A549 (cell line): ENCODE measurements around the gene BBS4. TPM values are rescaled to one million over a fixed set of nuclear protein-coding genes. Genes with fewer than 3 reads are reported as not detected.
A peak's percentile ranks its signal among the peaks of the same experiment; 100 is the strongest.

Experiments used
- ATAC-seq, 2 experiments: fragments of 200-7000 bp in 1 of 2; fragments of >200 bp in 1 of 2; cut with Nextera tagmentation in 1 of 2; cut with Tn5 transposase in 1 of 2; 3 replicates each; pipeline versions ENCODE4 v1.8.0 to v1.9.1; 2018 to 2020; ENCODE audit warnings: mild to moderate bottlenecking in 1 of 2, moderate library complexity in 1 of 2
- CTCF ChIA-PET: fragments of 300-600 bp; sonication (Branson Sonifier 250); formaldehyde crosslinking; extraction: SDS; loops from one replicate; lab custom pipeline; 2021; ENCODE audit warnings: antibody characterized with exemption, inconsistent platforms; lab: Yijun Ruan, JAX
- POLR2A ChIA-PET: fragments of 350-600 bp; formaldehyde crosslinking; extraction: SDS; loops from one replicate; lab custom pipeline; 2021; ENCODE audit warnings: antibody characterized with exemption, inconsistent platforms; lab: Yijun Ruan, JAX
- DNase-seq, 2 experiments: peaks; one replicate each; pipeline versions ENCODE4 v3.0.0 to v3.0.0-alpha.2; 2011 to 2016; ENCODE audit warnings: low read depth in 1 of 2, low spot score in 1 of 2
- FAIRE-seq: peaks from 2 replicates; lab custom pipeline; 2011; peaks lifted over from hg19 to GRCh38; lab: Jason Lieb, UNC
- H3K27ac ChIP-seq, 2 experiments: fragments of >200 bp; sonication (Bioruptor Twin); formaldehyde crosslinking; 3 replicates each; pipeline ENCODE4 v1.5.1; 2016 to 2017
- H3K4me1 ChIP-seq: fragments of >200 bp; sonication (Bioruptor Twin); formaldehyde crosslinking; 3 replicates; pipeline ENCODE4 v1.6.1; 2016
- H3K4me2 ChIP-seq: fragments of >200 bp; sonication (Bioruptor Twin); formaldehyde crosslinking; 3 replicates; pipeline ENCODE4 v1.6.1; 2016
- H3K4me3 ChIP-seq: fragments of >200 bp; sonication (Bioruptor Twin); formaldehyde crosslinking; 3 replicates; pipeline ENCODE4 v1.5.1; 2016
- H3K9me3 ChIP-seq: fragments of >200 bp; sonication (Bioruptor Twin); formaldehyde crosslinking; 3 replicates; pipeline ENCODE4 v1.6.1; 2016
- ATOH8 ChIP-seq: fragments of 250-450 bp; sonication (Bioruptor Pico); IDR thresholded peaks from 2 replicates; pipeline ENCODE4 v1.5.0; 2020; ENCODE audit warnings: low read depth, mild to moderate bottlenecking, moderate library complexity
- BCL3 ChIP-seq: fragments of >200 bp; sonication (Bioruptor Twin); formaldehyde crosslinking; IDR thresholded peaks from 3 replicates; pipeline ENCODE4 v1.6.1; 2016
- BHLHE40 ChIP-seq: IDR thresholded peaks from 2 replicates; pipeline ENCODE4 v1.6.1; 2012; ENCODE audit warnings: low read depth, low read length, inconsistent platforms
- CBX8 ChIP-seq: fragments of 200-600 bp; sonication (generic); IDR thresholded peaks from 2 replicates; pipeline ENCODE4 v1.6.1; 2016
- CEBPB ChIP-seq, 2 experiments: fragments of >200 bp in 1 of 2; sonication (Bioruptor Twin) in 1 of 2; formaldehyde crosslinking in 1 of 2; IDR thresholded peaks; 2 replicates each; pipeline ENCODE4 v1.6.1; 2012 to 2016
- CHD4 ChIP-seq: fragments of 200-600 bp; sonication (generic); IDR thresholded peaks from 2 replicates; pipeline ENCODE4 v1.6.1; 2016; ENCODE audit warnings: antibody characterized with exemption, mild to moderate bottlenecking, borderline replicate concordance
- EP300 ChIP-seq, 2 experiments: fragments of >200 bp; sonication (Bioruptor Twin); formaldehyde crosslinking; IDR thresholded peaks; 2 replicates in 1 of 2; 3 replicates in 1 of 2; pipeline ENCODE4 v1.6.1; 2016 to 2017
- FOSB ChIP-seq: fragments of 250-450 bp; sonication (Bioruptor Pico); IDR thresholded peaks from 2 replicates; pipeline ENCODE4 v1.5.0; 2020; ENCODE audit warnings: mild to moderate bottlenecking, moderate library complexity
- FOXS1 ChIP-seq: fragments of 250-450 bp; sonication (Bioruptor Pico); IDR thresholded peaks from 2 replicates; pipeline ENCODE4 v1.5.0; 2020; ENCODE audit warnings: mild to moderate bottlenecking, moderate library complexity
- HEYL ChIP-seq: fragments of 250-450 bp; sonication (Bioruptor Pico); IDR thresholded peaks from 2 replicates; pipeline ENCODE4 v1.8.0; 2021; ENCODE audit warnings: mild to moderate bottlenecking, moderate library complexity
- HMGXB4 ChIP-seq: fragments of 250-450 bp; sonication (Bioruptor Pico); IDR thresholded peaks from 2 replicates; pipeline ENCODE4 v1.5.0; 2021; ENCODE audit warnings: mild to moderate bottlenecking, moderate library complexity, borderline replicate concordance
- HOXB13 ChIP-seq: fragments of 250-450 bp; sonication (Bioruptor Pico); IDR thresholded peaks from 2 replicates; pipeline ENCODE4 v1.5.0; 2020; ENCODE audit warnings: low read depth, mild to moderate bottlenecking, moderate library complexity
- HOXB5 ChIP-seq: fragments of 250-450 bp; sonication (Bioruptor Pico); IDR thresholded peaks from 2 replicates; pipeline ENCODE4 v1.5.0; 2020; ENCODE audit warnings: mild to moderate bottlenecking, moderate library complexity
- JUNB ChIP-seq: fragments of >200 bp; sonication (Bioruptor Twin); formaldehyde crosslinking; IDR thresholded peaks from 2 replicates; pipeline ENCODE4 v1.6.1; 2016
- KDM1A ChIP-seq: fragments of 200-600 bp; sonication (generic); IDR thresholded peaks from 2 replicates; pipeline ENCODE4 v1.6.1; 2016; ENCODE audit warnings: low read depth, mild to moderate bottlenecking
- KDM5A ChIP-seq: fragments of 200-600 bp; sonication (generic); IDR thresholded peaks from 2 replicates; pipeline ENCODE4 v1.6.1; 2016; ENCODE audit warnings: antibody characterized with exemption, mild to moderate bottlenecking
- MAFK ChIP-seq: fragments of 450-650 bp; IDR thresholded peaks from 2 replicates; pipeline ENCODE4 v1.6.1; 2014; ENCODE audit not compliant: partially characterized antibody
- MYC ChIP-seq: IDR thresholded peaks from 2 replicates; pipeline ENCODE4 v1.6.1; 2012; ENCODE audit warnings: mild to moderate bottlenecking, inconsistent platforms, low read length, improper control_type of control experiment, borderline replicate concordance
- NFE2L2 ChIP-seq: fragments of 150-350 bp; conservative IDR thresholded peaks from 2 replicates; pipeline ENCODE4 v1.6.1; 2014; ENCODE audit warnings: low read length
- NR3C1 ChIP-seq: fragments of >200 bp; sonication (Bioruptor Twin); formaldehyde crosslinking; IDR thresholded peaks from 3 replicates; pipeline ENCODE4 v1.6.1; 2017
- PHF8 ChIP-seq: fragments of 200-600 bp; sonication (generic); IDR thresholded peaks from 2 replicates; pipeline ENCODE4 v1.6.1; 2016; ENCODE audit warnings: low read depth, mild to moderate bottlenecking, antibody characterized with exemption, moderate library complexity, borderline replicate concordance
- POLR2A ChIP-seq: IDR thresholded peaks from 2 replicates; pipeline ENCODE4 v1.6.1; 2012; ENCODE audit warnings: mild to moderate bottlenecking, low read length
- POLR2AphosphoS2 ChIP-seq: conservative IDR thresholded peaks from 2 replicates; pipeline ENCODE4 v1.6.1; 2012; ENCODE audit warnings: low read length, improper control_type of control experiment, inconsistent platforms
- RAD21 ChIP-seq, 2 experiments: fragments of >200 bp in 1 of 2; sonication (Bioruptor Twin) in 1 of 2; formaldehyde crosslinking in 1 of 2; IDR thresholded peaks in 1 of 2; conservative IDR thresholded peaks in 1 of 2; 2 replicates in 1 of 2; 3 replicates in 1 of 2; pipeline ENCODE4 v1.6.1; 2012 to 2018; ENCODE audit warnings: inconsistent platforms in 1 of 2
- RARB ChIP-seq: fragments of 250-450 bp; sonication (Bioruptor Pico); IDR thresholded peaks from 2 replicates; pipeline ENCODE4 v1.8.0; 2021; ENCODE audit warnings: mild to moderate bottlenecking, moderate library complexity
- RNF2 ChIP-seq: fragments of 200-600 bp; sonication (generic); IDR thresholded peaks from 2 replicates; pipeline ENCODE4 v1.6.1; 2016; ENCODE audit warnings: low read depth, mild to moderate bottlenecking, antibody characterized with exemption, moderate library complexity, borderline replicate concordance
- USF2 ChIP-seq: fragments of 450-650 bp; IDR thresholded peaks from 2 replicates; pipeline ENCODE4 v1.6.1; 2014; ENCODE audit warnings: antibody characterized with exemption
- WGBS: methylation state at CpG from one replicate; pipeline ENCODE4 v1.1.6; 2017; ENCODE audit errors: missing lambda C conversion rate; 5-methylcytosine and 5-hydroxymethylcytosine counted together
- polyA plus RNA-seq, 4 experiments: library from polyadenylated mRNA; depleted of rRNA in 3 of 4; stranded (reverse); fragments of >200 nt; fragmentation: RNase III in 1 of 4; extraction: RNeasy Plus Mini Kit Qiagen cat#74134 plus additional on column Dnase treatment in 1 of 4; gene quantifications; 2 replicates in 3 of 4; 3 replicates in 1 of 4; pipeline ENCODE4 v1.2.3, GENCODE V29; 2011 to 2017

Gene BBS4
- polyA plus RNA-seq, 2 of the 4 experiments (the other 2 are of a cell fraction) = 22.6 to 40.4 TPM

- no peak for FAIRE-seq
- Histone ChIP-seq H3K4me1 (peaks cover 16% of the 10 kb centered on the region), H3K4me3 (peak overlapping the region; percentile 74), H3K4me2 (peak overlapping the region; percentile 94), H3K27ac (peak overlapping the region; percentile 86 to 93), H3K9me3 (no peaks in the 10 kb centered on the region)
- 31% methylated on average over 14 of the region's 14 CpGs for WGBS
- no peak for ATAC-seq
- no peak for TF ChIP-seq BCL3
- ChIA-PET POLR2A (no interaction called here), CTCF (interaction anchor here (0.6 to 1.6 kb wide), 5 partner anchors 54 to 462 kb away, joined by 3 to 4 read pairs (median 3); no protein-coding TSS in a partner anchor)
- DNase-seq = no peak
Measured at GRCh38 chr15:72782274-72783003, 96.4 kb downstream of the BBS4 start.

GRCh38 chr15:72783004-72783639 is 97.1 kb downstream of the BBS4 start:
- ATAC-seq (peak; percentile 64 to 72), DNase-seq (no peak), FAIRE-seq (no peak)
- ChIA-PET CTCF (interaction anchor here (0.6 to 1.6 kb wide), 7 partner anchors 14 to 461 kb away, joined by 3 to 4 read pairs (median 3); no protein-coding TSS in a partner anchor), POLR2A (no interaction called here)
- H3K4me1 ChIP-seq = peaks cover 16% of the 10 kb centered on the region
- under 1% methylated on average over 30 of the region's 52 CpGs for WGBS
- H3K9me3 ChIP-seq = no peaks in the 10 kb centered on the region
- TF ChIP-seq MYC (no peak), PHF8 (peak; percentile 98), KDM1A (no peak), HMGXB4 (0 out of 2 replicates have a peak, but pooled peaks have one; percentile 32), KDM5A (peak; percentile 76; the same call in 1 of the 2 replicates), JUNB (no peak), RAD21 (conservative IDR thresholded peaks at IDR 0.05 in 1 of 2, IDR thresholded peaks at IDR 0.05 in 1 of 2) (0 out of 5 replicates have a peak, but pooled peaks of 1 of the 2 experiments have one; percentile 13), CEBPB (IDR thresholded peaks at IDR 0.05) (peak; percentile 30 to 42; a peak in 3 of 4 replicates)
- H3K4me2 ChIP-seq = peak overlapping the region; percentile 94
- peak overlapping the region; percentile 86 to 93 for H3K27ac ChIP-seq
- peak overlapping the region; percentile 74 for H3K4me3 ChIP-seq

- ATAC-seq (peak; percentile 87 to 94), FAIRE-seq (no peak), DNase-seq (peak; percentile 95 to 96)
- Histone ChIP-seq H3K4me2 (peak within 1 kb of the TSS; percentile 94), H3K27ac (peak within 1 kb of the TSS; percentile 86 to 93), H3K9me3 (no peaks in the 10 kb centered on the region), H3K4me3 (peak within 1 kb of the TSS; percentile 74), H3K4me1 (peaks cover 16% of the 10 kb centered on the region)
- 2% methylated on average over 36 of the region's 68 CpGs for WGBS
- ChIA-PET CTCF (interaction anchor here (0.6 to 3.4 kb wide), 14 partner anchors 10 to 460 kb away, joined by 3 to 27 read pairs (median 4); no protein-coding TSS in a partner anchor), POLR2A (no interaction called here)
- TF ChIP-seq NFE2L2 (no peak), HOXB5 (CRISPR knock-in tag) (no peak), HOXB13 (CRISPR knock-in tag) (no peak), ATOH8 (CRISPR knock-in tag) (no peak), RAD21 (conservative IDR thresholded peaks at IDR 0.05 in 1 of 2, IDR thresholded peaks at IDR 0.05 in 1 of 2) (peak; percentile 64 to 66), CEBPB (IDR thresholded peaks at IDR 0.05) (peak in 1 of 2 experiments; percentile 71; a peak in 1 of 4 replicates), BHLHE40 (no peak), CBX8 (no peak), CHD4 (no peak), NR3C1 (no peak), MAFK (no peak), FOSB (no peak), POLR2A (peak; percentile 92), EP300 (IDR thresholded peaks at IDR 0.05) (no peak), RARB (peak; percentile 28; the same call in 1 of the 2 replicates), RNF2 (no peak), FOXS1 (CRISPR knock-in tag) (no peak), POLR2AphosphoS2 (no peak), HEYL (CRISPR knock-in tag) (no peak), USF2 (peak; percentile 44; the same call in 1 of the 2 replicates)
Measured at GRCh38 chr15:72783640-72784455, 97.8 kb downstream of the BBS4 start, which contains the start of gene ADPGK. Gene ADPGK (minus strand): TSS chr15:72783758. CDS start chr15:72783691, 67 bp downstream.
